Measurements from ENCODE around the gene SLFNL1. TPM values are rescaled to one million over a fixed set of nuclear protein-coding genes. Genes with fewer than 3 reads are reported as not detected.

The SLFNL1 gene
- total and polyA plus RNA-seq, 2 donors (not counting 1 experiment from before 2014, with no cell fraction given), result 0.18 to 1.2 TPM

DNA sequence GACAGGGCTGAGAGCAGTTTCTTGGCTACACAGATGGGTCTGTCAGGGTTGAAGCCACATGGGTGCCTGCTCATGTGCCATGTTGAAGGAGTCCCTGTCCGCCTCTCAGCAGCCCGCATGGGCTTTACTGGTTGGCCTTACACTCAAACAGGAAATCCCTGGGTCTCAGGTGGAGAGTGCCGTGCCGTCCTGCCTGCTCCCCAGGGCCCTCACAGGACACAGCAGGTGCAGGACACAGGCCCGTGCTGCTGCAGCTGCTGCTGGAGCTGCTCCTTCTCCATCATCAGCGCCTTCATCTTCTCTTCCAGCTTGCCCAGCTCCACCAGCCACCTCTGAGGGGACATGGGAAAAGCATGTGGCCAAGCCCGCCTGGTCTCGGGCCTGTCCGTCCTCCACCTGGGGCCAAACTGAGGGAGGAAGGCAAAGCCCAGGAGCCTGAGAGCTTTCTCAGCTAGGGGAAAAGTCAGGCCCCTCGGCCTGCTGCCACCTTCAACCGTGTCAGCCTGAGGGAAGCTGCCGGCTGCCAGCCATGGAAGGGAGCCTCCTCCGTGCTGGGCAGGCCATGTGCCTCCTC, 5.5 kb downstream of the SLFNL1 start:
- H3K4me1 ChIP-seq (ENCODE audit: control insufficient read depth in 2 of 2, insufficient read depth in 2 of 2, low read length in 2 of 2), result peaks cover 6 to 15% of the 10 kb centered on the region in 2 donors
- peaks cover 0 to 21% of the 10 kb centered on the region in 2 experiments for H3K36me3 ChIP-seq (replicated peaks in 1 of 2; ENCODE audit: control extremely low read depth in 1 of 2, control insufficient read depth in 1 of 2, extremely low read depth in 1 of 2, insufficient read depth in 2 of 2, low read length in 1 of 2)
- no peak for DNase-seq
- H3K9me3 Mint-ChIP-seq (ENCODE audit: insufficient read depth), result no peaks in the 10 kb centered on the region
- 42% methylated on average over 13 of the region's 13 CpGs for WGBS (ENCODE audit: insufficient coverage)
- H3K27ac ChIP-seq (ENCODE audit: low read length in 2 of 2), result no peak overlapping the region
- H3K4me3 Mint-ChIP-seq, result no peak overlapping the region
- no peak overlapping the region for H3K4me2 ChIP-seq (replicated peaks; ENCODE audit: low read depth, low read length, poor library complexity, severe bottlenecking)
- ChIA-PET CTCF (interaction anchor here (1.3 kb wide), 1 partner anchor 12 kb away, joined by 5 read pairs; no protein-coding TSS in a partner anchor), POLR2A (interaction anchor here (0.6 kb wide), 1 partner anchor 43 kb away, joined by 3 read pairs; no protein-coding TSS in a partner anchor)
- H2AFZ ChIP-seq (ENCODE audit: insufficient read depth, low read depth, low read length, poor library complexity, severe bottlenecking), result no peak overlapping the region
- no peaks in the 10 kb centered on the region for H4K20me1 ChIP-seq (ENCODE audit: control insufficient read depth, insufficient read depth, low read length, poor library complexity, severe bottlenecking)
- no peak overlapping the region for H3K9ac ChIP-seq (ENCODE audit: low read length)
- no peak for ATAC-seq (ENCODE audit: low read depth)
- H3K79me2 ChIP-seq (ENCODE audit: control insufficient read depth, insufficient read depth, low read length), result no peaks in the 10 kb centered on the region
- intact Hi-C loops (cut with micrococcal nuclease), result no loop called here
- TF ChIP-seq EZH2 (IDR thresholded peaks at IDR 0.05; ENCODE audit: borderline replicate concordance, insufficient read depth, low read depth, low read length, poor library complexity, severe bottlenecking), result no peak
- TF ChIP-seq, protein P1, sequence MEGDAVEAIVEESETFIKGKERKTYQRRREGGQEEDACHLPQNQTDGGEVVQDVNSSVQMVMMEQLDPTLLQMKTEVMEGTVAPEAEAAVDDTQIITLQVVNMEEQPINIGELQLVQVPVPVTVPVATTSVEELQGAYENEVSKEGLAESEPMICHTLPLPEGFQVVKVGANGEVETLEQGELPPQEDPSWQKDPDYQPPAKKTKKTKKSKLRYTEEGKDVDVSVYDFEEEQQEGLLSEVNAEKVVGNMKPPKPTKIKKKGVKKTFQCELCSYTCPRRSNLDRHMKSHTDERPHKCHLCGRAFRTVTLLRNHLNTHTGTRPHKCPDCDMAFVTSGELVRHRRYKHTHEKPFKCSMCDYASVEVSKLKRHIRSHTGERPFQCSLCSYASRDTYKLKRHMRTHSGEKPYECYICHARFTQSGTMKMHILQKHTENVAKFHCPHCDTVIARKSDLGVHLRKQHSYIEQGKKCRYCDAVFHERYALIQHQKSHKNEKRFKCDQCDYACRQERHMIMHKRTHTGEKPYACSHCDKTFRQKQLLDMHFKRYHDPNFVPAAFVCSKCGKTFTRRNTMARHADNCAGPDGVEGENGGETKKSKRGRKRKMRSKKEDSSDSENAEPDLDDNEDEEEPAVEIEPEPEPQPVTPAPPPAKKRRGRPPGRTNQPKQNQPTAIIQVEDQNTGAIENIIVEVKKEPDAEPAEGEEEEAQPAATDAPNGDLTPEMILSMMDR (IDR thresholded peaks at IDR 0.05), result no peak
- H3K4me1 Mint-ChIP-seq, result peaks cover 29% of the 10 kb centered on the region
- H3K4me3 ChIP-seq (ENCODE audit: control extremely low read depth in 1 of 5, extremely low read depth in 1 of 5, insufficient read depth in 1 of 5, low read depth in 2 of 5, low read length in 4 of 5), result no peak overlapping the region
- H3K27ac Mint-ChIP-seq, result no peak overlapping the region
- H3K27me3 ChIP-seq (replicated peaks in 1 of 4; ENCODE audit: control extremely low read depth in 1 of 4, control insufficient read depth in 3 of 4, insufficient read depth in 4 of 4, low read length in 3 of 4), result no peaks in the 10 kb centered on the region
- H3K27me3 Mint-ChIP-seq, result no peaks in the 10 kb centered on the region
- H3K9me3 ChIP-seq (ENCODE audit: control extremely low read depth in 1 of 3, control insufficient read depth in 2 of 3, insufficient read depth in 1 of 3, low read length in 2 of 3), result peaks cover 0 to 4% (median 0%) of the 10 kb centered on the region in 3 donors

DNA sequence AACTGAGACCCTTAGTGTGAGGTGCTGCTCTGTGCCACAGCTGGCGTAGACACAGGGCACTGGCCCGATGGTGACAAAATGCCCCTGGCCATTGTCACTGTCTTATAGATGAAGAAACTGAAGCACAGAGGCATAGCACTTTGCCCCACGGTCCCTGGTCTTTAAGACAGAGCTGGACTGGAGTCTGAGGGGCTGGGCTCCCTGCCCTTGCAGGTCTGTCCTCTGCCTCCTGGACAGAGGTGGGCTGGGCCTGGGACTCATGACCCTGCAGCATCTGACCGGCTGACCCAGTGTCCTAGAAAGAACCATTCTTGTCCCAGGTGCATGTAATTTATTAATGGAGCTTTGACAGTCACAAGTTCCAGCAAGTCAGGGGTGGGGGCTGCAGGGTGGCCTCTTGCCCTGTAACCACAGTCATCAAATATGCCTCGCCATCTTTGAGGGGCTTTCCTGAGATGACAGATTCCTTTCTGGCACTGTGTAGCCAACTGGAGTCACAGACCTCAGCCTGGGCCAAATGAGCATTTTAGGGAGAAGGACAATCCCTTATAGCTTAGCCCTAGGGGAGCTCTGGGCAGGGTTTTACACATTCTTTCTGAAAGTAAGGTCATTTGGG, 6.1 kb downstream of the SLFNL1 start:
- H3K4me3 ChIP-seq (ENCODE audit: control extremely low read depth in 1 of 5, extremely low read depth in 1 of 5, insufficient read depth in 1 of 5, low read depth in 2 of 5, low read length in 4 of 5), result no peak overlapping the region
- H3K36me3 ChIP-seq (replicated peaks in 1 of 2; ENCODE audit: control extremely low read depth in 1 of 2, control insufficient read depth in 1 of 2, extremely low read depth in 1 of 2, insufficient read depth in 2 of 2, low read length in 1 of 2), result peaks cover 0 to 27% of the 10 kb centered on the region in 2 experiments
- no peaks in the 10 kb centered on the region for H3K27me3 ChIP-seq (replicated peaks in 1 of 4; ENCODE audit: control extremely low read depth in 1 of 4, control insufficient read depth in 3 of 4, insufficient read depth in 4 of 4, low read length in 3 of 4)
- no peak overlapping the region for H2AFZ ChIP-seq (ENCODE audit: insufficient read depth, low read depth, low read length, poor library complexity, severe bottlenecking)
- no peak overlapping the region for H3K9ac ChIP-seq (ENCODE audit: low read length)
- TF ChIP-seq EZH2 (IDR thresholded peaks at IDR 0.05; ENCODE audit: borderline replicate concordance, insufficient read depth, low read depth, low read length, poor library complexity, severe bottlenecking), result no peak
- TF ChIP-seq, protein P1 (IDR thresholded peaks at IDR 0.05), result no peak
- intact Hi-C loops (cut with micrococcal nuclease), result no loop called here
- H3K4me1 ChIP-seq (ENCODE audit: control insufficient read depth in 2 of 2, insufficient read depth in 2 of 2, low read length in 2 of 2), result peaks cover 6 to 15% of the 10 kb centered on the region in 2 donors
- no peak overlapping the region for H3K4me2 ChIP-seq (replicated peaks; ENCODE audit: low read depth, low read length, poor library complexity, severe bottlenecking)
- ChIA-PET POLR2A (interaction anchor here (0.6 kb wide), 1 partner anchor 42 kb away, joined by 3 read pairs; no protein-coding TSS in a partner anchor), CTCF (interaction anchor here (1.3 kb wide), 1 partner anchor 11 kb away, joined by 5 read pairs; no protein-coding TSS in a partner anchor)
- no peaks in the 10 kb centered on the region for H3K79me2 ChIP-seq (ENCODE audit: control insufficient read depth, insufficient read depth, low read length)
- DNase-seq (no peak), ATAC-seq (ENCODE audit: low read depth) (no peak)
- Mint-ChIP-seq H3K27ac (no peak overlapping the region), H3K4me1 (peaks cover 29% of the 10 kb centered on the region), H3K4me3 (no peak overlapping the region), H3K27me3 (no peaks in the 10 kb centered on the region), H3K9me3 (ENCODE audit: insufficient read depth) (no peaks in the 10 kb centered on the region)
- peaks cover 0 to 4% (median 0%) of the 10 kb centered on the region in 3 donors for H3K9me3 ChIP-seq (ENCODE audit: control extremely low read depth in 1 of 3, control insufficient read depth in 2 of 3, insufficient read depth in 1 of 3, low read length in 2 of 3)
- 30% methylated on average over 5 of the region's 5 CpGs for WGBS (ENCODE audit: insufficient coverage)
- H4K20me1 ChIP-seq (ENCODE audit: control insufficient read depth, insufficient read depth, low read length, poor library complexity, severe bottlenecking), result no peaks in the 10 kb centered on the region
- no peak overlapping the region for H3K27ac ChIP-seq (ENCODE audit: low read length in 2 of 2)

Data from B cell (primary cell).